GM12878 (cell line): ENCODE data around the gene IGSF8. TPM values are rescaled to one million over a fixed set of nuclear protein-coding genes. Genes with fewer than 3 reads are reported as not detected.

ENCODE experiments used
- ATAC-seq: fragments of 200-7000 bp; cut with Tn5 transposase; 3 replicates; pipeline ENCODE4 v1.9.1; 2020; ENCODE audit warnings: mild to moderate bottlenecking, moderate library complexity
- BruUV-seq: library from RNA; stranded (reverse); fragments of 400-500 nt; replicated peaks from 2 replicates; lab custom pipeline; 2021; lab: Mats Ljungman, UMichigan
- CTCF ChIA-PET: fragments of 300-600 bp; sonication (Branson Sonifier 250); formaldehyde crosslinking; extraction: SDS; loops from one replicate; lab custom pipeline; 2021; ENCODE audit warnings: inconsistent platforms; lab: Yijun Ruan, JAX
- POLR2A ChIA-PET: fragments of 350-600 bp; formaldehyde crosslinking; extraction: SDS; loops from one replicate; lab custom pipeline; 2021; ENCODE audit warnings: inconsistent platforms; lab: Charles Lee
- RAD21 ChIA-PET: fragments of 300-600 bp; sonication (Branson Sonifier 250); formaldehyde crosslinking; loops from one replicate; lab custom pipeline; 2023; ENCODE audit warnings: antibody characterized with exemption; ENCODE audit not compliant: unreplicated experiment; lab: Charles Lee
- SMC1A ChIA-PET: fragments of 300-600 bp; sonication (Branson Sonifier 250); formaldehyde crosslinking; loops from one replicate; lab custom pipeline; 2023; ENCODE audit not compliant: unreplicated experiment, uncharacterized antibody; lab: Charles Lee
- DNase-seq: peaks from one replicate; pipeline ENCODE4 v3.0.0-alpha.2; 2011; ENCODE audit warnings: low read depth, low spot score
- FAIRE-seq: peaks from 3 replicates; lab custom pipeline; 2011; peaks lifted over from hg19 to GRCh38; lab: Jason Lieb, UNC
- H2AFZ ChIP-seq: 2 replicates; pipeline ENCODE4 v1.6.0; 2011; ENCODE audit warnings: low read depth, low read length, control low read depth; ENCODE audit not compliant: control insufficient read depth
- H3K27ac ChIP-seq: 2 replicates; pipeline ENCODE4 v1.5.1; 2011; ENCODE audit warnings: control low read depth; ENCODE audit not compliant: control insufficient read depth, insufficient read depth
- H3K27me3 ChIP-seq, 2 experiments: replicated peaks in 1 of 2; 2 replicates each; pipeline versions ENCODE4 v1.6.0 to v1.6.1; 2011; ENCODE audit warnings: low read length in 1 of 2; ENCODE audit not compliant: control insufficient read depth in 2 of 2, insufficient read depth in 2 of 2
- H3K36me3 ChIP-seq, 2 experiments: 2 replicates each; pipeline ENCODE4 v1.5.1; 2011; ENCODE audit warnings: low read length in 1 of 2; ENCODE audit not compliant: control insufficient read depth in 2 of 2, insufficient read depth in 2 of 2
- H3K4me1 ChIP-seq: 2 replicates; pipeline ENCODE4 v1.6.1; 2011; ENCODE audit warnings: mild to moderate bottlenecking, low read length, moderate library complexity, mixed read lengths; ENCODE audit not compliant: control insufficient read depth, insufficient read depth
- H3K4me2 ChIP-seq: 2 replicates; pipeline ENCODE4 v1.6.0; 2011; ENCODE audit warnings: control low read depth; ENCODE audit not compliant: control insufficient read depth, insufficient read depth
- H3K4me3 ChIP-seq: fragments of 200-600 bp; sonication (generic); 2 replicates; pipeline ENCODE4 v1.5.1; 2016
- H3K79me2 ChIP-seq: 2 replicates; pipeline ENCODE4 v1.6.0; 2011; ENCODE audit warnings: low read length; ENCODE audit not compliant: control insufficient read depth, insufficient read depth
- H3K9ac ChIP-seq: 2 replicates; pipeline ENCODE4 v1.8.0; 2011; ENCODE audit warnings: low read length, control low read depth, mixed read lengths; ENCODE audit not compliant: control insufficient read depth, insufficient read depth
- H3K9me3 ChIP-seq: replicated peaks from 3 replicates; pipeline ENCODE4 v1.5.1; 2011; ENCODE audit warnings: mild to moderate bottlenecking, low read length; ENCODE audit not compliant: control insufficient read depth, insufficient read depth
- H4K20me1 ChIP-seq: 2 replicates; pipeline ENCODE4 v1.6.0; 2011; ENCODE audit not compliant: control insufficient read depth, insufficient read depth
- BCL3 ChIP-seq: IDR thresholded peaks from 2 replicates; pipeline ENCODE4 v1.6.1; 2011; ENCODE audit warnings: borderline replicate concordance, low read depth, mild to moderate bottlenecking, moderate library complexity, low read length; ENCODE audit not compliant: insufficient read depth, poor library complexity, severe bottlenecking
- CBX5 ChIP-seq: sonication (generic); IDR thresholded peaks from 2 replicates; pipeline ENCODE4 v1.6.1; 2016; ENCODE audit warnings: low read depth, moderate library complexity, mild to moderate bottlenecking, inconsistent platforms
- CEBPB ChIP-seq, 2 experiments: fragments of 150-350 bp in 1 of 2; IDR thresholded peaks; 2 replicates each; pipeline ENCODE4 v1.6.1; 2012 to 2014; ENCODE audit warnings: low read depth in 2 of 2, low read length in 2 of 2, borderline replicate concordance in 1 of 2, inconsistent platforms in 1 of 2
- CREM ChIP-seq: IDR thresholded peaks from 2 replicates; pipeline ENCODE4 v1.6.1; 2014; ENCODE audit warnings: antibody characterized with exemption, low read depth
- ELK1 ChIP-seq: IDR thresholded peaks from 2 replicates; pipeline ENCODE4 v1.6.1; 2012; ENCODE audit warnings: low read depth, low read length, improper control_type of control experiment
- HDAC2 ChIP-seq: fragments of 200-600 bp; sonication (generic); IDR thresholded peaks from 2 replicates; pipeline ENCODE4 v1.6.1; 2017
- NFXL1 ChIP-seq: fragments of 450-650 bp; IDR thresholded peaks from 2 replicates; pipeline ENCODE4 v1.6.1; 2017; ENCODE audit warnings: antibody characterized with exemption, mild to moderate bottlenecking, borderline replicate concordance
- NFYA ChIP-seq: IDR thresholded peaks from 2 replicates; pipeline ENCODE4 v1.6.1; 2011; ENCODE audit warnings: low read depth, mild to moderate bottlenecking, low read length, improper control_type of control experiment, borderline replicate concordance
- NR2F1 ChIP-seq: fragments of 450-650 bp; conservative IDR thresholded peaks from 2 replicates; pipeline ENCODE4 v1.6.1; 2017; ENCODE audit warnings: mild to moderate bottlenecking
- PAX8 ChIP-seq: fragments of 450-650 bp; IDR thresholded peaks from 2 replicates; pipeline ENCODE4 v1.6.1; 2017; ENCODE audit warnings: mild to moderate bottlenecking, moderate library complexity
- RCOR1 ChIP-seq: conservative IDR thresholded peaks from 2 replicates; pipeline ENCODE4 v1.6.1; 2012; ENCODE audit warnings: low read depth, low read length, improper control_type of control experiment
- ZNF592 ChIP-seq: fragments of 450-650 bp; IDR thresholded peaks from 2 replicates; pipeline ENCODE4 v1.6.1; 2017; ENCODE audit warnings: mild to moderate bottlenecking, moderate library complexity
- WGBS: methylation state at CpG from one replicate; pipeline ENCODE4 v1.1.6; 2016; ENCODE audit warnings: low lambda C conversion rate; ENCODE audit not compliant: insufficient replicate concordance, insufficient coverage; ENCODE audit errors: missing lambda C conversion rate; 5-methylcytosine and 5-hydroxymethylcytosine counted together
- in situ Hi-C: fragments of 300-500 bp; cut with MboI; formaldehyde crosslinking; loops from 9 replicates; pipeline ENCODE4 v1.14.3; 2018; ENCODE audit warnings: mixed read lengths
- intact Hi-C: fragments of 100-400 bp; cut with micrococcal nuclease; formaldehyde crosslinking; loops from one replicate; pipeline ENCODE4 v1.14.2; 2022; ENCODE audit not compliant: unreplicated experiment
- polyA plus RNA-seq, 11 experiments: library from polyadenylated mRNA; depleted of rRNA in 4 of 11; unstranded in 6 of 11; stranded (reverse) in 5 of 11; fragments of >200 nt; fragmentation: Nextera tagmentation in 4 of 11; fragmentation: Illumina TruSeq in 1 of 11; extraction: Ambion mirVana in 4 of 11; extraction: Trizol in 1 of 11; gene quantifications; 1 replicate in 1 of 11; 2 replicates in 10 of 11; pipeline versions ENCODE4 v1.2.1 to v1.2.3, GENCODE V29; 2011 to 2016; ENCODE audit warnings: inconsistent platforms in 2 of 11, missing spikeins in 2 of 11, low read depth in 1 of 11
- total RNA-seq, 4 experiments: library from RNA; depleted of rRNA in 3 of 4; stranded (reverse); fragments of >200 nt in 3 of 4; fragmentation: Illumina TruSeq in 1 of 4; extraction: Trizol in 1 of 4; gene quantifications; 2 replicates each; pipeline versions ENCODE4 v1.2.1 to v1.2.3, GENCODE V29; 2013 to 2021

IGSF8 gene
- total and polyA plus RNA-seq, 10 of the 15 experiments (the other 5 are each of a cell fraction or from before 2014, with no cell fraction given), result 0.64 to 24.7 (median 13.9) TPM

DNA sequence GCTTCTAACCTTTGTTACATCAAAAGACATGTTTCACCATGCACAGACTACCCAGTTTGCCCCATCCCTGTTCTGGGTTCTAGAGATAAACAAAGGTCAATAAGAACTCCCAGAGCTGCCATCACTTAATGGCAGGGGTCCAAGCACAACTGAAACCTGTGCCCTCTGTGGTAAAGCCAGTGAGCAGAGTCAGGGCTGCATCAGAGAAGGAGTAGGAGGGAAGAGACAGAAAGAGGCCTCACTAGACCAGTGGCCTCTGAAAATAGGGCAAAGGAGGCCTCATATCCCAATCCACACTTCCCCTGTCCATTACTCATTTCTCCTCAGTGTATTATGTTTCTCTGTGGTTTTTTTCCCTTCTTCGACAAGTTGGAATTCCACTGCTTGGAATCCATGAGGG lies 27.3 kb upstream of the IGSF8 start:
- no peak for FAIRE-seq

More for the DNA sequence above, 27.3 kb upstream of the IGSF8 start:
- POLR2A ChIA-PET, result no interaction called here
- in situ Hi-C loops, result no loop called here
- H3K27me3 ChIP-seq, result peaks cover 0 to 2% of the 10 kb centered on the region in 2 experiments; a peak in 1 of 4 replicates
- RAD21 ChIA-PET, result no interaction called here
- BruUV-seq, result no TSS peak
- no peak overlapping the region for H2AFZ ChIP-seq
- no peaks in the 10 kb centered on the region for H3K36me3 ChIP-seq
- SMC1A ChIA-PET, result interaction anchor here (0.8 to 1.3 kb wide), 2 partner anchors 21 to 36 kb away, joined by 3 read pairs; no protein-coding TSS in a partner anchor
- H3K9me3 ChIP-seq, result no peaks in the 10 kb centered on the region
- no peak overlapping the region for H3K4me3 ChIP-seq
- H3K9ac ChIP-seq, result no peak overlapping the region
- no peaks in the 10 kb centered on the region for H3K79me2 ChIP-seq
- TF ChIP-seq NFXL1, result no peak
- TF ChIP-seq HDAC2, result no peak
- no peak for TF ChIP-seq CREM
- no peak for TF ChIP-seq CEBPB (IDR thresholded peaks at IDR 0.05; ENCODE audit: borderline replicate concordance in 1 of 2, low read depth in 2 of 2, low read length in 2 of 2)
- no peak for TF ChIP-seq PAX8
- no peak for TF ChIP-seq ZNF592
- no peak for TF ChIP-seq CBX5
- no peak for TF ChIP-seq ELK1
- TF ChIP-seq NR2F1, result no peak
- no peak for TF ChIP-seq RCOR1
- TF ChIP-seq NFYA, result no peak
- no peak for TF ChIP-seq BCL3
- H3K4me1 ChIP-seq, result no peaks in the 10 kb centered on the region
- no peaks in the 10 kb centered on the region for H4K20me1 ChIP-seq
- no peak for ATAC-seq
- WGBS, result 42% methylated on average over 1 of the region's 1 CpG
- DNase-seq, result no peak
- H3K4me2 ChIP-seq, result no peak overlapping the region
- H3K27ac ChIP-seq, result no peak overlapping the region
- CTCF ChIA-PET, result interaction anchor here (1.0 to 1.2 kb wide), 2 partner anchors 33 to 40 kb away, joined by 3 to 4 read pairs; no protein-coding TSS in a partner anchor
- intact Hi-C loops, result no loop called here
